ENCODE measurements around the gene REXO1. TPM values are rescaled to one million over a fixed set of nuclear protein-coding genes. Genes with fewer than 3 reads are reported as not detected.

REXO1 gene
- total and polyA plus RNA-seq, 2 donors from 2014 or later, result 12.1 to 36.8 TPM

DNA sequence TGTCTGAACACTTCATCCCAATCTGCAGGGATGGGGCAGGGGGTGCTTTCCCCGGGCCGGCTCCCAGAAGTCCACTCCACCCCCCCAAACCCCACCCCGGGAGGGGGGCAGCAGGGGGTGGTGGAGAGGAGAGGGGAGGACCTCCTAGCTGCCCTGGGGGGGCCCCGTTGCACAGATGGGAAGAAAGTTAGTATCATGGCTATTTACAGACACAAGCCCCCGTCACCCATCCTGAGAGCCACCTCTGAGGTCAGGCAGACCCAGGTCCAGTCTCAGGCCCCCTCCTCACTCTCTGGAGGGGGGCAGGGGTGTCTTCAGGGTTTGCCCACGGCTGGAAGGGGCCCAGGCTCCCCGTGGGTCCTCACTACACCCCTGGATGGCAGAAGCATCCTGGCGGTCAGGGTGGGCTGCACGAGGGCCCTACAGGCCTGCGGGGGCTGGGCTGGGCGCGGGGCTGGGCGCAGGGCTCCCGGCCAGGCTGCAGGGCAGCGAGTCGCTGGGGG lies 5.8 kb upstream of the REXO1 start:
- Histone ChIP-seq H3K36me3 (ENCODE audit: control insufficient read depth in 2 of 3, insufficient read depth in 3 of 3, low read length in 3 of 3) (no peaks in the 10 kb centered on the region), H3K4me3 (ENCODE audit: low read length in 3 of 3) (no peak overlapping the region), H3K27ac (ENCODE audit: low read depth in 2 of 2, low read length in 2 of 2) (no peak overlapping the region), H3K27me3 (ENCODE audit: control insufficient read depth, insufficient read depth, low read length) (no peaks in the 10 kb centered on the region), H3K4me1 (ENCODE audit: control insufficient read depth in 2 of 3, insufficient read depth in 2 of 3, low read depth in 1 of 3, low read length in 3 of 3) (peaks cover 0 to 24% (median 11%) of the 10 kb centered on the region in 3 donors), H3K9me3 (ENCODE audit: control insufficient read depth in 2 of 3, insufficient read depth in 1 of 3, low read length in 3 of 3) (no peaks in the 10 kb centered on the region), H3K9ac (ENCODE audit: low read length in 3 of 3) (no peak overlapping the region)
- intact Hi-C loops (cut with DNase I), result no loop called here
- TF ChIP-seq CTCF (IDR thresholded peaks at IDR 0.05; ENCODE audit: borderline replicate concordance, extremely low read depth, insufficient read depth), result no peak
- FAIRE-seq (no peak), DNase-seq (no peak)

- Histone ChIP-seq H3K4me1 (ENCODE audit: control insufficient read depth in 2 of 3, insufficient read depth in 2 of 3, low read depth in 1 of 3, low read length in 3 of 3) (peaks cover 0 to 22% (median 10%) of the 10 kb centered on the region in 3 donors), H3K27me3 (ENCODE audit: control insufficient read depth, insufficient read depth, low read length) (no peaks in the 10 kb centered on the region), H3K9me3 (ENCODE audit: control insufficient read depth in 2 of 3, insufficient read depth in 1 of 3, low read length in 3 of 3) (no peaks in the 10 kb centered on the region), H3K4me3 (ENCODE audit: low read length in 3 of 3) (no peak overlapping the region), H3K27ac (ENCODE audit: low read depth in 2 of 2, low read length in 2 of 2) (no peak overlapping the region), H3K36me3 (ENCODE audit: control insufficient read depth in 2 of 3, insufficient read depth in 3 of 3, low read length in 3 of 3) (no peaks in the 10 kb centered on the region), H3K9ac (ENCODE audit: low read length in 3 of 3) (no peak overlapping the region)
- TF ChIP-seq CTCF (IDR thresholded peaks at IDR 0.05; ENCODE audit: borderline replicate concordance, extremely low read depth, insufficient read depth), result peak; percentile 83
- DNase-seq (peak; percentile 78 to 89 (median 83)), FAIRE-seq (no peak)
- intact Hi-C loops (cut with DNase I), result no loop called here
These were observed 5.2 kb upstream of the REXO1 start for GRCh38 chr19:1853295-1854038.

DNA sequence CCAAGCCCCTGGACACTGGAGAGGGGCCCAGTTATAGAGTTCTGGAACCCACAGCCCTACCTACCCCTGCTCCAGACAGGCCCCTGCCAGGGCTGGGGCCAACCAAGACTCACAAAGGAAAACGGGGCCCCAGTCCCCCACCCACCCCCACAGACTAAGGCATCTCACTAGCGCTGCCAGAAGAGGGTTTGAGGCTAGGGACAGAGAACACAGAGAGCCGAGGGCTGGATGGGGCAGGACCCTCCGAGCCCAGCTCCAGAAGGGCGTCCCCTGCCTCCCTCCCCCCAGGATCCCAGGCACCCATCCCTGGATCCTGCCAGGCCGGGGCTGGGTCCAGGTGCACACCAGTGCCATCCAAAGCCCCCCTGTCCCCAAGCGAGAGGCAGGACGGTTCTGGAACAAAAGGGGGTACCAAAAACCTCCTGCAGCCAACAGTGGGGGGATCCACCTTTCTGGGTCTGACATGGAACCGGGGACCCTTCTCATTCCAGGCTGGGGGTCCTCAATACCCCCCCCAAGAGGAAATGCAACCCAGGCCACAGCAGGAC lies 4.4 kb upstream of the REXO1 start:
- Histone ChIP-seq H3K27ac (ENCODE audit: low read depth in 2 of 2, low read length in 2 of 2) (no peak overlapping the region), H3K9ac (ENCODE audit: low read length in 3 of 3) (no peak overlapping the region), H3K4me1 (ENCODE audit: control insufficient read depth in 2 of 3, insufficient read depth in 2 of 3, low read depth in 1 of 3, low read length in 3 of 3) (peaks cover 0 to 16% (median 2%) of the 10 kb centered on the region in 3 donors), H3K4me3 (ENCODE audit: low read length in 3 of 3) (no peak overlapping the region), H3K27me3 (ENCODE audit: control insufficient read depth, insufficient read depth, low read length) (no peaks in the 10 kb centered on the region), H3K36me3 (ENCODE audit: control insufficient read depth in 2 of 3, insufficient read depth in 3 of 3, low read length in 3 of 3) (no peaks in the 10 kb centered on the region), H3K9me3 (ENCODE audit: control insufficient read depth in 2 of 3, insufficient read depth in 1 of 3, low read length in 3 of 3) (no peaks in the 10 kb centered on the region)
- FAIRE-seq, result no peak
- DNase-seq, result peak in 1 of 5 donors; percentile 72
- intact Hi-C loops (cut with DNase I), result no loop called here
- TF ChIP-seq CTCF (IDR thresholded peaks at IDR 0.05; ENCODE audit: borderline replicate concordance, extremely low read depth, insufficient read depth), result no peak
